ENCODE results near the gene NMRAL1.

NMRAL1 gene

DNA sequence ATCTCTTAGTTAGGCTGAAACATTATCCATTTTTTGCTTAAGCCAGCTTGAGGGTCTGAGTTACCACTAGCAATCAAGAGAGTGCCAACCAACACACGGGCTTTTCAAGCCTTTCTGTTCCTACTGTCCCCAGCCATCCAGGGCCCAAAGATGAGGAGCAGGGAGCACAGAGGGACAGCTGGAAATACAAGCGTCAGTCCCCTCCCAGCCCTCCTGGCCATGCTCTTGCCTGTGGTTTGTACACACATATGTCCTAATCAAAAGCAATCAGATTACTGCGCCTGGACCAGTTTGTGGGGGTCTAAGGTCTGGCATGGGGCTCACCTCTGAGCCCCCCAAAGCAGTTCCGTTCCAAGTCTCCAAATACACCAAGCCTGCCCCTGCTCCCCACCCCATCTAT is 61.6 kb downstream of the NMRAL1 start:
- peaks cover 64% of the 10 kb centered on the region for H3K36me3 Mint-ChIP-seq (ENCODE audit: low read depth)
- H3K4me3 Mint-ChIP-seq, result no peak overlapping the region
- H3K4me1 Mint-ChIP-seq (ENCODE audit: low read depth), result peaks cover 47% of the 10 kb centered on the region
- DNase-seq, result no peak
- H3K27me3 Mint-ChIP-seq, result no peaks in the 10 kb centered on the region
- H3K27ac Mint-ChIP-seq, result no peak overlapping the region
- no peaks in the 10 kb centered on the region for H3K9me3 Mint-ChIP-seq

DNA sequence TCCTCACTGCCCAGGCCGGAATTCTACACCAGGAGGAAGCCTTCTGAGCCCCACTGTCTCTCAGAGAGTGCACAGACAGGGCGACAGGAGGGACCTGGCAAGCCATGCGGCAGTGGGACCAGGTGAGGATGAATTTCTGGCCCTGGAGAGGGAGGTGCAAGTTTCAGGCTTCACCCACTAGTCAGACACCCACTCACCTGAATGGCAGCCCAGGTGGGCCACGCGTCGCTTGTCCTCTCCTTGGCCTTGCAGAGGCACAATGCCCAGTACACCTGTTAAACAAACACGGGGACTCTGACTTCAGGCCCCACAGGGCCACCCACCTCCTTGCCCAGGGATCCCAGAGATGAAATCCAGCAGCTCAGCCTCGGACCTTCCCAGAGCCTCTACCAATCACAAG is 62.3 kb downstream of the NMRAL1 start:
- Mint-ChIP-seq H3K4me3 (no peak overlapping the region), H3K9me3 (no peaks in the 10 kb centered on the region), H3K36me3 (ENCODE audit: low read depth) (peaks cover 70% of the 10 kb centered on the region), H3K27me3 (no peaks in the 10 kb centered on the region), H3K27ac (no peak overlapping the region), H3K4me1 (ENCODE audit: low read depth) (peaks cover 44% of the 10 kb centered on the region)
- DNase-seq, result no peak

Measured in activated T-cell treated with anti-CD3 and anti-CD28 coated beads, Interleukin-2, amount 50 U/mL, for 24 hours (primary cell).